ENCODE data around the gene WDR19.

DNA sequence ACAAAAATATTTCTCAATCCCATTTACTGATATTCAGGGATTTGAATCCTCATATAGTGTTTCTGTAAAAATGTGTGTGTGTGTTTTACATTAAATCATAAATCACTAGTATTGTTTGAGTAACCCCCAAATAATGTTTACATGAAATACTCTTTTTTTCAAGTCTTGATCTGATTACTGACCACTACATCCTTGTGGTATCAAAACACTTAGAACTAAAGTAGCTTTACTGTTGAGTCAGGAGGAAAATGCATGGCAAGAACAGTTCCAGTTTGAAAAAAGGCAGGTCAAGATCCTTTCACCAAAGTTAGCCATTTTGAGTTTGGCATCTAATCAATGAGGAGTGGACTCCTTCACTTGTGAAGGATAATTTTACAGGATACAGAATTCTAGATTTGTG, 3.6 kb upstream of the WDR19 start:
- TF ChIP-seq, protein P1, sequence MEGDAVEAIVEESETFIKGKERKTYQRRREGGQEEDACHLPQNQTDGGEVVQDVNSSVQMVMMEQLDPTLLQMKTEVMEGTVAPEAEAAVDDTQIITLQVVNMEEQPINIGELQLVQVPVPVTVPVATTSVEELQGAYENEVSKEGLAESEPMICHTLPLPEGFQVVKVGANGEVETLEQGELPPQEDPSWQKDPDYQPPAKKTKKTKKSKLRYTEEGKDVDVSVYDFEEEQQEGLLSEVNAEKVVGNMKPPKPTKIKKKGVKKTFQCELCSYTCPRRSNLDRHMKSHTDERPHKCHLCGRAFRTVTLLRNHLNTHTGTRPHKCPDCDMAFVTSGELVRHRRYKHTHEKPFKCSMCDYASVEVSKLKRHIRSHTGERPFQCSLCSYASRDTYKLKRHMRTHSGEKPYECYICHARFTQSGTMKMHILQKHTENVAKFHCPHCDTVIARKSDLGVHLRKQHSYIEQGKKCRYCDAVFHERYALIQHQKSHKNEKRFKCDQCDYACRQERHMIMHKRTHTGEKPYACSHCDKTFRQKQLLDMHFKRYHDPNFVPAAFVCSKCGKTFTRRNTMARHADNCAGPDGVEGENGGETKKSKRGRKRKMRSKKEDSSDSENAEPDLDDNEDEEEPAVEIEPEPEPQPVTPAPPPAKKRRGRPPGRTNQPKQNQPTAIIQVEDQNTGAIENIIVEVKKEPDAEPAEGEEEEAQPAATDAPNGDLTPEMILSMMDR (IDR thresholded peaks at IDR 0.05; ENCODE audit: borderline replicate concordance, extremely low read depth, low read length, poor library complexity, severe bottlenecking): no peak
- no peak for TF ChIP-seq EZH2 (IDR thresholded peaks at IDR 0.05; ENCODE audit: borderline replicate concordance, low read depth, low read length, severe bottlenecking)
